ENCODE data around the gene PDE6A.

Gene PDE6A

DNA sequence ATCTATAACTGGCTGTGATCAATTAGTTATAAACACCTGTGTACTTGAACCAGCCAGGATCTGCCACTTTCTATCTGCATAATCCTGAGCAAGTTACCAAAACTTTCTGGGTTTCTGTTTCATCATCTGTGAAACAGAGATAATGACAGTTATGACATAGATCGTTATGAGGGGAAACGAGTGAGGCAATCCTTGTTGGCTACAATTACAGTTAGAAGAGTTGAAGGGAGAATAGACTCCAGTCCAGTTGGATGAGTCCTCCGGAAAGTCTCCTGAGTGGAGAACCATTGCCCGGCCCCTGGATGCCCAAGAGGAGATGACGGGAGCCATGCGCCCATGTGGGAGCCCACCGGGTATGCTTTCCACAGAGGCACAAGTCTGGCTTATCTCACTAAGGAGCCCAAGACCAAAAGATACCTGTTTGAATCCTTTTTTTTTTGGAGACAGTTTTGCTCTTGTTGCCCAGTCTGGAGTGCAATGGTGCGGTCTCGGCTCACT, 4.5 kb downstream of the PDE6A start:
- TF ChIP-seq, protein P1, sequence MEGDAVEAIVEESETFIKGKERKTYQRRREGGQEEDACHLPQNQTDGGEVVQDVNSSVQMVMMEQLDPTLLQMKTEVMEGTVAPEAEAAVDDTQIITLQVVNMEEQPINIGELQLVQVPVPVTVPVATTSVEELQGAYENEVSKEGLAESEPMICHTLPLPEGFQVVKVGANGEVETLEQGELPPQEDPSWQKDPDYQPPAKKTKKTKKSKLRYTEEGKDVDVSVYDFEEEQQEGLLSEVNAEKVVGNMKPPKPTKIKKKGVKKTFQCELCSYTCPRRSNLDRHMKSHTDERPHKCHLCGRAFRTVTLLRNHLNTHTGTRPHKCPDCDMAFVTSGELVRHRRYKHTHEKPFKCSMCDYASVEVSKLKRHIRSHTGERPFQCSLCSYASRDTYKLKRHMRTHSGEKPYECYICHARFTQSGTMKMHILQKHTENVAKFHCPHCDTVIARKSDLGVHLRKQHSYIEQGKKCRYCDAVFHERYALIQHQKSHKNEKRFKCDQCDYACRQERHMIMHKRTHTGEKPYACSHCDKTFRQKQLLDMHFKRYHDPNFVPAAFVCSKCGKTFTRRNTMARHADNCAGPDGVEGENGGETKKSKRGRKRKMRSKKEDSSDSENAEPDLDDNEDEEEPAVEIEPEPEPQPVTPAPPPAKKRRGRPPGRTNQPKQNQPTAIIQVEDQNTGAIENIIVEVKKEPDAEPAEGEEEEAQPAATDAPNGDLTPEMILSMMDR (IDR thresholded peaks at IDR 0.05; ENCODE audit: low read depth, low read length), result no peak
- H3K4me3 ChIP-seq (ENCODE audit: low read depth, low read length), result no peak overlapping the region

- TF ChIP-seq, protein P1 (IDR thresholded peaks at IDR 0.05; ENCODE audit: low read depth, low read length), result no peak
- H3K4me3 ChIP-seq (ENCODE audit: low read depth, low read length), result no peak overlapping the region
Observed at GRCh38 chr5:149939546-149939945, 5.0 kb downstream of the PDE6A start.

DNA sequence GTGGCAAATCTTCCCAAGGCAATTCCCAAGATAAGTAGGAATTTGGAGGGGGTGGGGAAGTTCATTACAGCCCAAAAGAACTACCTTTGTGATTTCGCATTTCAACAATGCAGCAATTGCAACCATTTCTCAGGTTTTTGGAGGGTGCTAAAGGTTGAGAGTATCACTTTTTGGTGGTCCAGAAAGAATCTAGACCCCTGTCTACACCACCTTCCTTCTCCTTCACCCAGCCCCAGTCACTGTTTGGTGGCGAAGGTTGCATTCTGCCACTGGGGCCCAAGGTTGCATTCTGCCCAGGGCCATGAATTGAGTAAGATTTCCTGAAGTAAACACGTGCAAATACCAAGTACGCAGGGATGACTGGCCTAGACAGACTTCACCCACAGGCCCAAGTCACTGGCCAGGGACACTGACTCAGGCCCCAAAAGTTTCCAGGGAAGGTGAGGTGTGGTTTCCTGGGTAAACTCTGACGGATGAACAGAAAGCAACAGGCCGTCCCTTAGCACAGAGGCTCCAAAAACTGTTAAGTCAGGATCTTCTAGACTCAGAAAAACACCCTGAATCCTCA, 5.7 kb downstream of the PDE6A start:
- no peak overlapping the region for H3K4me3 ChIP-seq (ENCODE audit: low read depth, low read length)

DNA sequence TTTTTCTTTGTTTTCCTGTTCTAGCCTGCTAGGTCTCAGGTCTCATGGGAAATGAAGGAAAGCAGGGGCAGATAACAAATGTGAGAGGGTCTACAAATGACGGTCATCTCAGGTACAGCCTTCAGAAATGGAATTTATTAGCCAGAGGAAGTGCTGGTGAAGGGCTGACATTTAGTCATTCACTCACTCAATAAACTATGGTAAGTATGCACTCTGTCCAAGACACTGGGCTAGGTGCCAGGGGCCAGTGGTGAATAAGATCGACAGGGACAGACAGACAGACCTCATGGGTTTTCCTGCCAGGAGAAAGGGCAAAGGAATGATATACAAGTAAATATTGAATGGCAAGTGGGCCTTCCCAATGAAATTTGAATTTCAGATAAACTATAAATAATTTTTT, 6.3 kb downstream of the PDE6A start:
- no peak overlapping the region for H3K4me3 ChIP-seq (ENCODE audit: low read depth, low read length)
- TF ChIP-seq, protein P1 (IDR thresholded peaks at IDR 0.05; ENCODE audit: low read depth, low read length), result no peak

More for the DNA sequence above, 5.7 kb downstream of the PDE6A start:
- TF ChIP-seq, protein P1 (IDR thresholded peaks at IDR 0.05; ENCODE audit: low read depth, low read length), result no peak

DNA sequence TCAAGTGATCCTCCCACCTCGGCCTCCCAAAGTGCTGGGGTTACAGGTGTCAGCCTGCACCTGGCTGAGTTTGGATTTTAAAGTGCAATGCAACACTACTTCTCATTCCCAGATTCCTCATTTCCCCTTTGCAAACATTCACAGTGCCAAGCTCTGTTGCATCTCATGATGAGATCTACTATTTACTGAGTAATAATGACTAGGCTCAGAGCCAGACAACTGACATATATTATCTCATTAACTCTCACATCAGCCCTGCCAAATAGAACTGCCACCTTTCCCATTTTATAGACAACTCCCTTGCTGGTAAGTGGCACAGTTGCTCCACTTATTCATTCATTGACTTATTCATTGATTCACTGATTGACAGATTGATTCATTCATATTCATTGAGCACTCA, 7.0 kb downstream of the PDE6A start:
- H3K4me3 ChIP-seq (ENCODE audit: low read depth, low read length), result no peak overlapping the region
- TF ChIP-seq, protein P1 (IDR thresholded peaks at IDR 0.05; ENCODE audit: low read depth, low read length), result no peak

DNA sequence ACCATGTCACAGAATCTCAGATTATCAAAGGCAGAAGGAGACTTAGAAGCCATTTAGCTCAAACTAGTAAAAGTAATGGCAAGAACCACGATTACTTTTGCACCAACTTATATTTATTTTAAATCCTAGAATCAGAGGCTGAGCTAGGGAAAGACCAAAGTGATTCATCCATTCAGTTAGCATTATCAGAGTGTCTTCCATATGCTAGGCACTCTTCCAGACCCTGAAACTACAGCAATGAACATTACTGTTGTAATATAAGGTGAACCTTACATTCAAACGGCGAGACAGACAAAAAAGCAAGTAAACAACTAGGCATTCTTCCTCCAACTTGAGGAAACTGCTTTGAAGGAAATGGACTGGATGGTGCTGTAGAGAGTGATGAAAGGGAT, 7.9 kb downstream of the PDE6A start:
- TF ChIP-seq, protein P1 (IDR thresholded peaks at IDR 0.05; ENCODE audit: low read depth, low read length), result no peak
- H3K4me3 ChIP-seq (ENCODE audit: low read depth, low read length), result no peak overlapping the region

- H3K4me3 ChIP-seq (ENCODE audit: low read depth, low read length), result no peak overlapping the region
- TF ChIP-seq, protein P1 (IDR thresholded peaks at IDR 0.05; ENCODE audit: low read depth, low read length), result no peak
Observed at GRCh38 chr5:149936044-149936699, 8.4 kb downstream of the PDE6A start.
